ENCODE measurements around the gene NANOS3. TPM values are rescaled to one million over a fixed set of nuclear protein-coding genes. Genes with fewer than 3 reads are reported as not detected.

The NANOS3 gene
- total and polyA plus RNA-seq, 2 of the 13 experiments (the other 11 are each of a cell fraction or from before 2014, with no cell fraction given), result 0.21 TPM; not detected in 1

DNA sequence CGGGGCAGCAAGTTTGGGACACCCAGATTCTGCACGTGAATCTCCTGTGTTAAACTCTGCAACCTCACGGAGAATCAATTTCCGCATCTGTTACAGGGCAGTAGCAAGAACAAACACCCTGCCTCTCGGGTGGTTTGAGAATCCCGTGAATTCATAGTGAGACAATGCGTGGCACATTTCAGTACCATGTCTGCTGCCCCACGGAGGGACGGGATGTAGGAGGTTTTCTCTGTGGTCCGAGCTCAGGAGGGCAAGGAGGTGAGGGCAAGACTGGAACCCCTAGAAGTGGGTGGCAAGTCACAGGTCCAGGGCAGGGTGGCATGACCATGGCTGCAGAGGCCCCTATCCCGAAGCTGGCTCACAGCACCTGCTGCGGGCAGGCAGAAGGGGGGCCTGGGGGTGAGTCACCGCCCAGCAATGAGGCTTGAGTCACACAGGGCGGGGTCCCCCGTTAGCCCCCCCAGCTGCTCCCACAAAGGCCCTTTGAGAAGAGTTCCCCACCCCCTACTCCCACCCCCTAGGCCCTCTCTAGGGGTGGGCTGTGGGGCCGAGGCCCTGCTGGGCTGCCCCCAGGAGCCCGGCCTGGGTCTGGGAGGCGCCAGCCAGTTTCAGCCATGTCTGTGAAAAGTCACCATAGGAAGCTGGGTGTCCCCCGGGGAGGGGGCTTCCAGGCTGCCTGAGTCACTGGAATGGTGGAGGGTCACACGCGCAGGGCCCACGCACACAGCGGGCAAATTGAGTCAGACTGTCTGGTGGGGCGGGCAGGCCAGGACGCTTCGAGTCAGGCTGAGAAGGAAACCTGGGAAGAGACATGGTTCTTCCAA, 25.8 kb upstream of the NANOS3 start (continued):
- peak; percentile 72; the same call in 1 of the 2 replicates for TF ChIP-seq PHF21A (CRISPR knock-in tag; IDR thresholded peaks at IDR 0.05)
- no peak for TF ChIP-seq FOXC1 (CRISPR knock-in tag; IDR thresholded peaks at IDR 0.05; ENCODE audit: borderline replicate concordance)
- TF ChIP-seq, protein P1, sequence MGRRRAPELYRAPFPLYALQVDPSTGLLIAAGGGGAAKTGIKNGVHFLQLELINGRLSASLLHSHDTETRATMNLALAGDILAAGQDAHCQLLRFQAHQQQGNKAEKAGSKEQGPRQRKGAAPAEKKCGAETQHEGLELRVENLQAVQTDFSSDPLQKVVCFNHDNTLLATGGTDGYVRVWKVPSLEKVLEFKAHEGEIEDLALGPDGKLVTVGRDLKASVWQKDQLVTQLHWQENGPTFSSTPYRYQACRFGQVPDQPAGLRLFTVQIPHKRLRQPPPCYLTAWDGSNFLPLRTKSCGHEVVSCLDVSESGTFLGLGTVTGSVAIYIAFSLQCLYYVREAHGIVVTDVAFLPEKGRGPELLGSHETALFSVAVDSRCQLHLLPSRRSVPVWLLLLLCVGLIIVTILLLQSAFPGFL (CRISPR knock-in tag; IDR thresholded peaks at IDR 0.05), result no peak
- TF ChIP-seq ZBTB7B (CRISPR knock-in tag; IDR thresholded peaks at IDR 0.05), result peak; percentile 83
- no peak for TF ChIP-seq ZNF672 (CRISPR knock-in tag; IDR thresholded peaks at IDR 0.05)
- TF ChIP-seq SKI (IDR thresholded peaks at IDR 0.05; ENCODE audit: partially characterized antibody), result peak; percentile 13
- TF ChIP-seq MXI1 (IDR thresholded peaks at IDR 0.05; ENCODE audit: borderline replicate concordance, low read depth, low read length), result 0 out of 3 replicates have a peak, but pooled peaks have one; percentile 31
- TF ChIP-seq, protein P2, sequence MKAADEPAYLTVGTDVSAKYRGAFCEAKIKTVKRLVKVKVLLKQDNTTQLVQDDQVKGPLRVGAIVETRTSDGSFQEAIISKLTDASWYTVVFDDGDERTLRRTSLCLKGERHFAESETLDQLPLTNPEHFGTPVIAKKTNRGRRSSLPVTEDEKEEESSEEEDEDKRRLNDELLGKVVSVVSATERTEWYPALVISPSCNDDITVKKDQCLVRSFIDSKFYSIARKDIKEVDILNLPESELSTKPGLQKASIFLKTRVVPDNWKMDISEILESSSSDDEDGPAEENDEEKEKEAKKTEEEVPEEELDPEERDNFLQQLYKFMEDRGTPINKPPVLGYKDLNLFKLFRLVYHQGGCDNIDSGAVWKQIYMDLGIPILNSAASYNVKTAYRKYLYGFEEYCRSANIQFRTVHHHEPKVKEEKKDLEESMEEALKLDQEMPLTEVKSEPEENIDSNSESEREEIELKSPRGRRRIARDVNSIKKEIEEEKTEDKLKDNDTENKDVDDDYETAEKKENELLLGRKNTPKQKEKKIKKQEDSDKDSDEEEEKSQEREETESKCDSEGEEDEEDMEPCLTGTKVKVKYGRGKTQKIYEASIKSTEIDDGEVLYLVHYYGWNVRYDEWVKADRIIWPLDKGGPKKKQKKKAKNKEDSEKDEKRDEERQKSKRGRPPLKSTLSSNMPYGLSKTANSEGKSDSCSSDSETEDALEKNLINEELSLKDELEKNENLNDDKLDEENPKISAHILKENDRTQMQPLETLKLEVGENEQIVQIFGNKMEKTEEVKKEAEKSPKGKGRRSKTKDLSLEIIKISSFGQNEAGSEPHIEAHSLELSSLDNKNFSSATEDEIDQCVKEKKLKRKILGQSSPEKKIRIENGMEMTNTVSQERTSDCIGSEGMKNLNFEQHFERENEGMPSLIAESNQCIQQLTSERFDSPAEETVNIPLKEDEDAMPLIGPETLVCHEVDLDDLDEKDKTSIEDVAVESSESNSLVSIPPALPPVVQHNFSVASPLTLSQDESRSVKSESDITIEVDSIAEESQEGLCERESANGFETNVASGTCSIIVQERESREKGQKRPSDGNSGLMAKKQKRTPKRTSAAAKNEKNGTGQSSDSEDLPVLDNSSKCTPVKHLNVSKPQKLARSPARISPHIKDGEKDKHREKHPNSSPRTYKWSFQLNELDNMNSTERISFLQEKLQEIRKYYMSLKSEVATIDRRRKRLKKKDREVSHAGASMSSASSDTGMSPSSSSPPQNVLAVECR (CRISPR knock-in tag; IDR thresholded peaks at IDR 0.05; ENCODE audit: borderline replicate concordance), result 0 out of 2 replicates have a peak, but pooled peaks have one; percentile 11
- no peak for TF ChIP-seq IRF9 (CRISPR knock-in tag; IDR thresholded peaks at IDR 0.05; ENCODE audit: borderline replicate concordance)
- TF ChIP-seq ZNF768 (CRISPR knock-in tag; IDR thresholded peaks at IDR 0.05), result no peak
- no peak for TF ChIP-seq ZNF430 (CRISPR knock-in tag; IDR thresholded peaks at IDR 0.05)
- peak; percentile 64 for TF ChIP-seq RBFOX2 (IDR thresholded peaks at IDR 0.05; ENCODE audit: low read depth, low read length)
- peak; percentile 97 for TF ChIP-seq HINFP (CRISPR knock-in tag; IDR thresholded peaks at IDR 0.05; ENCODE audit: low read depth)

All from HepG2 (cell line).